Spleen (tissue), 11 donors: ENCODE data around the gene ABHD2. TPM values are rescaled to one million over a fixed set of nuclear protein-coding genes. Genes with fewer than 3 reads are reported as not detected.
"Not testable (repeated sequence)": the region's sequence is repeated elsewhere in the genome, so short reads cannot be mapped to it uniquely, and the experiment has no call there.

Experiments
- DNase-seq: peaks from one replicate; pipeline ENCODE4 v3.0.0-alpha.2; 2020
- H3K27ac ChIP-seq, 8 donors: fragments of 200-600 bp; sonication (generic) in 7 of 8; 1 replicate in 4 of 8; 2 replicates in 4 of 8; pipeline versions ENCODE4 v1.5.0 to v1.8.0; 2016 to 2021; ENCODE audit warnings: inconsistent platforms in 4 of 8, mild to moderate bottlenecking in 4 of 8, moderate library complexity in 1 of 8
- H3K27me3 ChIP-seq, 7 donors: fragments of 200-600 bp; sonication (generic) in 6 of 7; replicated peaks in 1 of 7; 1 replicate in 4 of 7; 2 replicates in 3 of 7; pipeline versions ENCODE4 v1.5.0 to v1.8.0; 2016 to 2021; ENCODE audit warnings: inconsistent platforms in 3 of 7, mild to moderate bottlenecking in 1 of 7
- H3K36me3 ChIP-seq, 6 donors: fragments of 200-600 bp; sonication (generic) in 5 of 6; 1 replicate in 4 of 6; 2 replicates in 2 of 6; pipeline versions ENCODE4 v1.5.0 to v1.8.0; 2016 to 2021; ENCODE audit warnings: inconsistent platforms in 2 of 6
- H3K4me1 ChIP-seq, 6 donors: fragments of 200-600 bp; sonication (generic) in 5 of 6; 1 replicate in 3 of 6; 2 replicates in 3 of 6; pipeline versions ENCODE4 v1.5.0 to v1.8.0; 2016 to 2021; ENCODE audit warnings: inconsistent platforms in 3 of 6
- H3K4me3 ChIP-seq, 8 donors: fragments of 200-600 bp; sonication (generic) in 7 of 8; 1 replicate in 4 of 8; 2 replicates in 4 of 8; pipeline versions ENCODE4 v1.5.0 to v1.8.0; 2016 to 2021; ENCODE audit warnings: inconsistent platforms in 4 of 8, mild to moderate bottlenecking in 4 of 8, moderate library complexity in 2 of 8
- H3K9me3 ChIP-seq, 8 donors: fragments of 200-600 bp; sonication (generic) in 7 of 8; 1 replicate in 4 of 8; 2 replicates in 4 of 8; pipeline versions ENCODE4 v1.5.0 to v1.8.0; 2016 to 2021; ENCODE audit warnings: inconsistent platforms in 4 of 8
- POLR2A ChIP-seq, 3 donors: fragments of 450-650 bp; IDR thresholded peaks; one replicate each; pipeline ENCODE4 v1.5.1; 2017; ENCODE audit warnings: antibody characterized with exemption in 3 of 3, mild to moderate bottlenecking in 1 of 3
- POLR2AphosphoS5 ChIP-seq, 3 donors: sonication (generic); formaldehyde crosslinking; IDR thresholded peaks; one replicate each; pipeline ENCODE4 v1.5.1; 2017; ENCODE audit warnings: antibody characterized with exemption in 3 of 3
- WGBS, 5 donors: extraction: QIAGEN DNeasy Blood & Tissue Kit in 3 of 5; methylation state at CpG; one replicate each; pipeline versions ENCODE4 v1.1.5 to v1.1.7; 2013 to 2018; 5-methylcytosine and 5-hydroxymethylcytosine counted together
- intact Hi-C: fragments of 100-400 bp; cut with DNase I; formaldehyde crosslinking; loops from one replicate; pipeline ENCODE4 v1.15.0; 2023; ENCODE audit warnings: low total_unique reads
- polyA plus RNA-seq, 3 donors: library from polyadenylated mRNA; stranded (reverse); fragments of 200-250 nt; gene quantifications; one replicate each; pipeline ENCODE4 v1.2.1, GENCODE V29; 2013
- total RNA-seq, 7 donors: library from RNA; depleted of rRNA in 3 of 7; stranded (reverse); fragments of >200 nt in 3 of 7; fragmentation: NEBNext Ultra II Directional in 4 of 7; extraction: Animal tissue kit (Norgen Biotek cat#: 25700) in 4 of 7; gene quantifications; one replicate each; pipeline versions ENCODE4 v1.1.0 to v1.2.1, GENCODE V29; 2016 to 2021
- TF ChIP-seq, protein P1 (sequence below), 11 experiments: fragments of 200-600 bp in 7 of 11; fragments of 450-650 bp in 4 of 11; sonication (generic) in 4 of 11; IDR thresholded peaks in 8 of 11; conservative IDR thresholded peaks in 3 of 11; 1 replicate in 7 of 11; 2 replicates in 4 of 11; pipeline versions ENCODE4 v1.4.0 to v1.8.0; 2016 to 2021; ENCODE audit warnings: antibody characterized with exemption in 11 of 11, inconsistent platforms in 4 of 11, mild to moderate bottlenecking in 1 of 11
- donor health status: healthy with polysubstance abuse.
- donor health status: DM: no; HTN: no; CAD: no; lungs with moderate emphysema.
- donor health status: DM: no; HTN: no; CAD: no.
- donor health status: Bipolar disorder and iron deficiency.
- donor health status: healthy.
- donor health status: DM: no; HTN: no; CAD: no.
- donor health status: DM: yes; HTN: yes; CAD: no.

The ABHD2 gene
- total and polyA plus RNA-seq, 10 donors: 2.1 to 158 (median 106) TPM

DNA sequence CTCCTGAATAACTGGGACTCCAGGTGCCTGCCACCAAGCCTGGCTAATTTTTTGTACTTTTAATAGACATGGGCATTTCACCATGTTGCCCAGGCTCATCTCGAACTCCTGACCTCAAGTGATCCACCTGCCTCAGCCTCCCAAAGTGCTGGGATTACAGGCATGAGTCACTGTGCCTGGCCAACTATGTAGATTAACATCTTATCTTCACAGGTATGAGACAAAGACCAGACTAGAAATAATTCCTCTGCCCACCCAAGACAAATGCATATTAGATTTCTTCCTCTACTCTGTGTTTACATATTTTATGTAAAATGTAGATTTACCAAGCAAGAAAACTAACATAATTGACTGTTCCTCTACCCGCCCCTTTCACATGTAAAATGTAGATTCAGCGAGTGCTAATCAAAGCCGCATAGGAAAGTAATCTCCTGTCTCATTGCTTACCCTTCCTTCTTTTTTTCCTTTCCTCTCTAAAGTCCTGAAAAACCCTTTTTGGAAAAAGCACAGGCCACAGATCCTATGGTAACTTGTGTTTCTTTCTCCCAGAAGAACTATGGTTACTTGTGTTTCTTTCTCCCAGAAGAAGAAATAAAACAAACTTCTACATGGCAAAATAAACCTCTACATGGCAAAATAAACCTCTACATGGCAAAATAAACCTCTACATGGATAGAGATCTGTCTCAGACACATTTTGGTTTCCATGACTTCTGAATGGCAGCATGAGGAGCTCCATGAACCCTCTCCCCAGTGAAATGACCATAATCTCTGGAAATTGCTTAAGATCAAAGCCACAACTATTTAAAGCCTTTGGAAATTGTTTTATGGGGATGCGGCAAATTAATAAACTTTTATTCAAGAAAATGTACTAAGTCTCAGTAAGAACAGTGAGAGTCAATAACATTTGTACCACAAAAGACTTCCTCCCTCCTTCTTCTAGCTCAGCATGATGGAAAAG, 9.1 kb upstream of the ABHD2 start:
- H3K9me3 ChIP-seq: no peaks in the 10 kb centered on the region
- no peaks in the 10 kb centered on the region for H3K36me3 ChIP-seq
- DNase-seq: no peak
- no peak overlapping the region for H3K27ac ChIP-seq
- no peak overlapping the region for H3K4me3 ChIP-seq
- TF ChIP-seq POLR2AphosphoS5 (IDR thresholded peaks at IDR 0.05): no peak
- TF ChIP-seq, protein P1, sequence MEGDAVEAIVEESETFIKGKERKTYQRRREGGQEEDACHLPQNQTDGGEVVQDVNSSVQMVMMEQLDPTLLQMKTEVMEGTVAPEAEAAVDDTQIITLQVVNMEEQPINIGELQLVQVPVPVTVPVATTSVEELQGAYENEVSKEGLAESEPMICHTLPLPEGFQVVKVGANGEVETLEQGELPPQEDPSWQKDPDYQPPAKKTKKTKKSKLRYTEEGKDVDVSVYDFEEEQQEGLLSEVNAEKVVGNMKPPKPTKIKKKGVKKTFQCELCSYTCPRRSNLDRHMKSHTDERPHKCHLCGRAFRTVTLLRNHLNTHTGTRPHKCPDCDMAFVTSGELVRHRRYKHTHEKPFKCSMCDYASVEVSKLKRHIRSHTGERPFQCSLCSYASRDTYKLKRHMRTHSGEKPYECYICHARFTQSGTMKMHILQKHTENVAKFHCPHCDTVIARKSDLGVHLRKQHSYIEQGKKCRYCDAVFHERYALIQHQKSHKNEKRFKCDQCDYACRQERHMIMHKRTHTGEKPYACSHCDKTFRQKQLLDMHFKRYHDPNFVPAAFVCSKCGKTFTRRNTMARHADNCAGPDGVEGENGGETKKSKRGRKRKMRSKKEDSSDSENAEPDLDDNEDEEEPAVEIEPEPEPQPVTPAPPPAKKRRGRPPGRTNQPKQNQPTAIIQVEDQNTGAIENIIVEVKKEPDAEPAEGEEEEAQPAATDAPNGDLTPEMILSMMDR (IDR thresholded peaks at IDR 0.05 in 8 of 11, conservative IDR thresholded peaks at IDR 0.05 in 3 of 11): no peak
- no peak for TF ChIP-seq POLR2A (IDR thresholded peaks at IDR 0.05)
- intact Hi-C loops: no loop called here
- H3K27me3 ChIP-seq: no peaks in the 10 kb centered on the region
- H3K4me1 ChIP-seq: peaks cover 0 to 4% (median 0%) of the 10 kb centered on the region in 6 donors
- 84 to 96% (median 91%) methylated on average over 5 of the region's 5 CpGs for WGBS, 5 donors

DNA sequence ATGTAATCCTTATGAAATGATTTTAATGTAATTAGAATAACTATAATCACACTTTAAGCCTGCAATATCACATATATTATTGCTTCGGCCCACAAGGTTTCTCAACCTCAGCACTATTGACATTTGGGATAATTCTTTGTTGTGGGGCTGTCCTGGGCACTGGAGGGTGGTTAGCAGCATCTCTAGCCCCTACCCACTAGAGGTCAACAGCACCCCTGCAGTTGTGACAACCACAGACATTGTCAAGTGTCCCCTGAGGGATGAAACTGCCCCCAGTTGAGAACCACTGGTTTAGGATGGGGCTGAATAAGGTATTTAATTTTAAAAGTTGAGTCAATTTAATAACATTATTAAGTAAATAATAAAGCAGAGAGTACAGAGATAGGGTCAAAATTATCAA, 6.4 kb upstream of the ABHD2 start:
- 88 to 100% (median 94%) methylated on average over 1 of the region's 1 CpG for WGBS, 5 donors
- no peaks in the 10 kb centered on the region for H3K36me3 ChIP-seq
- H3K4me1 ChIP-seq: peaks cover 0 to 9% (median 0%) of the 10 kb centered on the region in 6 donors
- H3K27ac ChIP-seq: no peak overlapping the region
- no peak overlapping the region for H3K4me3 ChIP-seq
- TF ChIP-seq, protein P1 (IDR thresholded peaks at IDR 0.05 in 8 of 11, conservative IDR thresholded peaks at IDR 0.05 in 3 of 11): no peak
- no peak for TF ChIP-seq POLR2AphosphoS5 (IDR thresholded peaks at IDR 0.05)
- TF ChIP-seq POLR2A (IDR thresholded peaks at IDR 0.05): no peak
- intact Hi-C loops: no loop called here
- H3K9me3 ChIP-seq: no peaks in the 10 kb centered on the region
- no peak for DNase-seq
- no peaks in the 10 kb centered on the region for H3K27me3 ChIP-seq

DNA sequence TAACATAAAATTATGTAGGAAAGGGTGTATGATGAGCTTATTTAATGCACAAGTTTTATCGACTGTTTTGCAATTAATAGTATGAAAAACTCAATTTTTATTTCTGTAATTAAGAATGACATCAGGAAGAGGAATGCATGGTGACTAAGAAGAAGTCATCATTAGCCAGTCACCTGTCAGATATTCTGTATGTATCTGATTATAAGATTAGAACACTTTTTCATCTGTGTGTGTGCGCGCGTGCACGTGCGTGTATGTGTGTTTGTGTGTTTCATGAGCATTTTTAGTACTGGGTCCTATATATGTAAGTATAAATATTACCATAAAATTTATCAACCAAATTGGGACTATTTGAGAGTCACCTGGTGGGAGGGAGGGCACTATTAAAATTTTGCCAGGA, 5.0 kb upstream of the ABHD2 start:
- intact Hi-C loops: no loop called here
- H3K27ac ChIP-seq: no peak overlapping the region
- DNase-seq: no peak
- H3K36me3 ChIP-seq: no peaks in the 10 kb centered on the region
- no peak overlapping the region for H3K4me3 ChIP-seq
- peaks cover 0 to 18% (median 7%) of the 10 kb centered on the region in 6 donors for H3K4me1 ChIP-seq
- WGBS, 5 donors: 96 to 98% (median 98%) methylated on average over 6 of the region's 6 CpGs
- H3K9me3 ChIP-seq: no peaks in the 10 kb centered on the region
- TF ChIP-seq, protein P1 (IDR thresholded peaks at IDR 0.05 in 8 of 11, conservative IDR thresholded peaks at IDR 0.05 in 3 of 11): no peak
- H3K27me3 ChIP-seq: no peaks in the 10 kb centered on the region

DNA sequence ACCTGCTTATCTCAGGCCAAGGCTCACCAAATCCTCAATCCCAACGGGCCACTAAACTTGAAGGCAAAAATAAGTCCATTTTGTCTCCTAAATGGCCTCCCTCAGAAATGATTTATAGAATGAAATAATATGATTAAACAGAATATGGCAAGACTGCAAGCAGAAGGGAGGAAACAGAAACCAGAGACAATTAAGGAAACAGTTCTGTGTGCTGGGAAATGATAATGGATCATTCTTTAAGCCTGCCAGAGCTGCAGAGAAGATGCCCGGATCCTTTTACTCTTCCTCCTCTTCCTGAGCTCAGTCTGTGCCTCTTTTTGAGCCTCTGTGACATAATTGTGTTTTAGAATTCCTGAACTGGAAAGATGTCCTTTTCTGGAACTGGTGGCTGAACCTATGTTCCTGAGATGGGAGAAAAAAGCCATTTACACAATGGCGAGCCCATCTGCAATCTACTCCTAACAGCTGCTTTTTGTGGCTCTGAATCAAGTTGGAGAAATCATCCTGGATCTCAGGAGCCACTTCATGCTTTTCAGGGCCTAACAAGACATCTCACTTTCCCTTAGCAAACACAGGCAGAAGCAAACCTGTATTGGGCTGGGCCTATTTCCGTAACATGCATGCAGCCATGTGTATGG, 2.8 kb upstream of the ABHD2 start:
- Histone ChIP-seq H3K9me3 (no peaks in the 10 kb centered on the region), H3K4me1 (peaks cover 16 to 36% (median 26%) of the 10 kb centered on the region in 6 donors), H3K36me3 (no peaks in the 10 kb centered on the region), H3K4me3 (no peak overlapping the region), H3K27me3 (no peaks in the 10 kb centered on the region), H3K27ac (peak overlapping the region in 4 of 8 donors; percentile 5 to 36 (median 20))
- TF ChIP-seq, protein P1 (IDR thresholded peaks at IDR 0.05 in 8 of 11, conservative IDR thresholded peaks at IDR 0.05 in 3 of 11): no peak
- TF ChIP-seq POLR2AphosphoS5 (IDR thresholded peaks at IDR 0.05) (no peak), POLR2A (IDR thresholded peaks at IDR 0.05) (no peak)
- DNase-seq: no peak
- WGBS, 5 donors: 53 to 65% (median 61%) methylated on average over 4 of the region's 4 CpGs
- intact Hi-C loops: no loop called here

DNA sequence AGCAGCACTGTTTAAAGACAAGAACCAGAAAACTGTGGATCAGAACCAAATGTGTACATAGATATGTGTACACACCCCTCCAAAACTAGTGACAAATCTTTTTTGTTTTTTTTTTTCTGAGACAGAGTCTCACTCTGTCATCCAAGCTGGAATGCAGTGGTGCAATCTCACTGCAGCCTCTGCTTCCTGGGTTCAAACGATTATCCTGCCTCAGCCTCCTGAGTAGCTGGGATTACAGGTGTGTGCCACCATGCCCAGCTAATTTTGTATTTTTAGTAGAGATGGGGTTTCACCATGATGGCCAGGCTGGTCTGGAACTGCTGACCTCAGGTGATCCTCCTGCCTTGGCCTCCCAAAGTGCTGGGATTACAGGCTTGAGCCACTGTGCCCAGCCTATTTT, 2.3 kb upstream of the ABHD2 start:
- peaks cover 21 to 41% (median 32%) of the 10 kb centered on the region in 6 donors for H3K4me1 ChIP-seq
- H3K9me3 ChIP-seq, intact Hi-C loops, H3K36me3 ChIP-seq, H3K4me3 ChIP-seq, H3K27me3 ChIP-seq, DNase-seq: not testable (repeated sequence)
- peak overlapping the region in 3 of 8 donors; percentile 17 to 36 (median 23) for H3K27ac ChIP-seq
- WGBS, 5 donors: 41 to 77% (median 71%) methylated on average over 1 of the region's 1 CpG

DNA sequence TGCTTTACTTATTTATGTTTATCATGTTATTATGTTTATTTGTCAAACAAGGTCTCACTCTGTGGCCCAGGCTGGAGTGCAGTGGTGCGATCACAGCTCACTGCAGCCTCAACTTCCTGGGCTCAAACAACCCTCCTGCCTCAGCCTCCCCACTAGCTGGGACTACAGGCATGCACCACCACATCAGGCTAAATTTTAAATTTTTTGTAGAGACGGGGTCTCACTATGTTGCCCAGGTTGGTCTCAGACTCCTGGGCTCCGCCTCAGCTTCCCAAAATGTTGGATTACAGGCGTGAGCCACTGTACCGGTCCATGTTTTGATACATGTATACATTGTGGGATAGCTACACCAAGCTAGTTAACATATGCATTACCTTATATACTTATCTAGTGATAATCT, 1.9 kb upstream of the ABHD2 start:
- DNase-seq, H3K9me3 ChIP-seq, H3K27ac ChIP-seq, H3K4me3 ChIP-seq, intact Hi-C loops, H3K27me3 ChIP-seq, H3K36me3 ChIP-seq: not testable (repeated sequence)
- peaks cover 21 to 45% (median 36%) of the 10 kb centered on the region in 6 donors for H3K4me1 ChIP-seq
- WGBS, 5 donors: 94 to 99% (median 97%) methylated on average over 5 of the region's 5 CpGs
